ENCODE results near the gene ALDH4A1.
"Not testable (repeated sequence)": the region's sequence is repeated elsewhere in the genome, so short reads cannot be mapped to it uniquely, and the experiment has no call there.

ALDH4A1 gene

GRCh38 chr1:18901147-18901951 is 1.0 kb downstream of the ALDH4A1 start:
- DNase-seq (ENCODE audit: low read depth in 2 of 3, low spot score in 2 of 3): no peak

GRCh38 chr1:18900303-18900841 is 2.0 kb downstream of the ALDH4A1 start:
- no peak for DNase-seq (ENCODE audit: low read depth in 2 of 3, low spot score in 2 of 3)

- no peak for DNase-seq (ENCODE audit: low read depth in 2 of 3, low spot score in 2 of 3)
These were observed 2.8 kb downstream of the ALDH4A1 start for GRCh38 chr1:18899363-18900049.

- no peak for DNase-seq (ENCODE audit: low read depth in 2 of 3, low spot score in 2 of 3)
These were observed 3.8 kb downstream of the ALDH4A1 start for GRCh38 chr1:18898567-18898966.

- DNase-seq (ENCODE audit: low read depth in 2 of 3, low spot score in 2 of 3): no peak
These were observed 7.0 kb downstream of the ALDH4A1 start for GRCh38 chr1:18895317-18895716.

GRCh38 chr1:18893120-18893519 is 9.2 kb downstream of the ALDH4A1 start:
- DNase-seq (ENCODE audit: low read depth in 2 of 3, low spot score in 2 of 3): no peak

GRCh38 chr1:18891858-18892257 is 10.5 kb downstream of the ALDH4A1 start:
- not testable (repeated sequence) for DNase-seq (ENCODE audit: low read depth in 2 of 3, low spot score in 2 of 3)

- DNase-seq (ENCODE audit: low read depth in 2 of 3, low spot score in 2 of 3): no peak
These were observed 11.0 kb downstream of the ALDH4A1 start for GRCh38 chr1:18891426-18891780.

- DNase-seq (ENCODE audit: low read depth in 2 of 3, low spot score in 2 of 3): no peak
These were observed 11.5 kb downstream of the ALDH4A1 start for GRCh38 chr1:18890706-18891425.

GRCh38 chr1:18886003-18886335 is 16.4 kb downstream of the ALDH4A1 start:
- no peak for DNase-seq (ENCODE audit: low read depth in 2 of 3, low spot score in 2 of 3)

GRCh38 chr1:18885311-18886002 is 16.9 kb downstream of the ALDH4A1 start:
- no peak for DNase-seq (ENCODE audit: low read depth in 2 of 3, low spot score in 2 of 3)

- DNase-seq (ENCODE audit: low read depth in 2 of 3, low spot score in 2 of 3): no peak
These were observed 17.6 kb downstream of the ALDH4A1 start for GRCh38 chr1:18884727-18885126.

- DNase-seq (ENCODE audit: low read depth in 2 of 3, low spot score in 2 of 3): no peak
These were observed 18.0 kb downstream of the ALDH4A1 start for GRCh38 chr1:18884419-18884717.

GRCh38 chr1:18883636-18884418 is 18.5 kb downstream of the ALDH4A1 start:
- DNase-seq (ENCODE audit: low read depth in 2 of 3, low spot score in 2 of 3): peak; percentile 38 to 54 (median 42)

GRCh38 chr1:18883079-18883478 is 19.3 kb downstream of the ALDH4A1 start:
- DNase-seq (ENCODE audit: low read depth in 2 of 3, low spot score in 2 of 3): no peak

GRCh38 chr1:18882486-18882885 is 19.9 kb downstream of the ALDH4A1 start:
- no peak for DNase-seq (ENCODE audit: low read depth in 2 of 3, low spot score in 2 of 3)

- DNase-seq (ENCODE audit: low read depth in 2 of 3, low spot score in 2 of 3): no peak
These were observed 20.5 kb downstream of the ALDH4A1 start for GRCh38 chr1:18881642-18882431.

- DNase-seq (ENCODE audit: low read depth in 2 of 3, low spot score in 2 of 3): no peak
These were observed 21.2 kb downstream of the ALDH4A1 start for GRCh38 chr1:18881164-18881563.

- no peak for DNase-seq (ENCODE audit: low read depth in 2 of 3, low spot score in 2 of 3)
These were observed 21.8 kb downstream of the ALDH4A1 start for GRCh38 chr1:18880585-18880984.

- no peak for DNase-seq (ENCODE audit: low read depth in 2 of 3, low spot score in 2 of 3)
These were observed 22.5 kb downstream of the ALDH4A1 start for GRCh38 chr1:18879791-18880309.
